HG03066 (cell line): ENCODE measurements around the gene RIMBP2.

Experiments used
- ATAC-seq: cut with Tn5 transposase; IDR thresholded peaks from one replicate; pipeline ENCODE4 v1.9.1; 2021; ENCODE audit warnings: low read depth; ENCODE audit not compliant: unreplicated experiment

Gene RIMBP2

DNA sequence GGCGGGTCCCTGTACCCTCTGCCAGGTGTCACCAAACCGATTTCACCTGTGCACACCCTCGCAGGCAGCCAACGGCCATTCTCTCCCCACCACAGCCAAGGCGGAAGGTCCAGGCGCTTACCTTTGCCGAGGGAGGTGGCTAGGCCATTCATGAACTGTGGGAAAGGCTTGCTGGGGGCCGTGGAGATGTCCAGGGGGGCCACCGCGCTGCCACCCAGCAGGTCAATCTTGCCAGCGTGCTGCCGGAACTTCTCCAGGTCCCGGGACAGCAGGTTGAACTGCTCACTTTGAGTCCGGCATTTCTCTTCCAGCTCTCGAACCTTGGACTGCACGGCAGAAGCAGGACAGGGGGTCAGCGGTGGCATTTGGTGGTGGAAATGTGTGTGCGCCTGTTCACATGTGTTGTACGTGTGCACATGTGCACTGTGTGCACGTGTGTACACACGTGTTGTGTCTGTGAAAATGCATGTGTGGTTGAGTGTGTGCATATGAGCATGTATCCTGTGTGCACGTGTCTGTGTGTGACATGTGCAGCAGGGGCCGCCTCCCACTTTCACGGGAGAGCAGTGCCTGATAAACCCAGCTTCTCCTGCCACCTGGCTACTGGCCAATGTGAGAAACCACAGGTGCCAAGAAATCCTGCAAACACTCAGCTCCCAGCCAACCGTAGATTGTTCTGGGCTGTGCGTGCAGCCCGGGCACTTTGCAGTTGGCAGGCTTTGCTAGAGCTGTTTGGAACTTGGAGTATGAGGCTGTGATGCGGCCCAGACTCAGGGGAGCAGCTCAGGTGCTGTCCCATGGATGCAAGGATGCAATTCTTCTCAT, 259.5 kb downstream of the RIMBP2 start:
- ATAC-seq: no peak

DNA sequence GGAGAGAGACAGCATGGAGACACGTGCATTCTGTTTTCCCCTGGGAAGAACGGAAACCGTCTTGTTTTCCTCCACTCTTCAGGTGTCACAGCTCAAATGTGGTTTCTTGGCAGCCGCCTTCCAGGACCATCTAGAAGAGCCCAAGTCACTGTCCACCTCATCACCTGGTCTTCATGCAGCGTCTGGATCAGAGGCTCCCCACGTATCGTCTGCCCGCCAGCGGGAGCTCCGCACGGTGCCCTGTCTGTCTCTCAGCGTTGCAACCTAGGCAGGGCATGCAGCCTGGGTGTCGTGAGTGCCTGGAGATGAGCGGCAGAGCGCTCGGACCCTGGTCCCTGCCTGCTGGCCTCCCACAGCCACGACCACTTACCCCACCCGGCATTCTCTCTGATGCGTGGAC, 260.9 kb downstream of the RIMBP2 start:
- no peak for ATAC-seq

GRCh38 chr12:130454296-130454695, 261.8 kb downstream of the RIMBP2 start:
- ATAC-seq: no peak

DNA sequence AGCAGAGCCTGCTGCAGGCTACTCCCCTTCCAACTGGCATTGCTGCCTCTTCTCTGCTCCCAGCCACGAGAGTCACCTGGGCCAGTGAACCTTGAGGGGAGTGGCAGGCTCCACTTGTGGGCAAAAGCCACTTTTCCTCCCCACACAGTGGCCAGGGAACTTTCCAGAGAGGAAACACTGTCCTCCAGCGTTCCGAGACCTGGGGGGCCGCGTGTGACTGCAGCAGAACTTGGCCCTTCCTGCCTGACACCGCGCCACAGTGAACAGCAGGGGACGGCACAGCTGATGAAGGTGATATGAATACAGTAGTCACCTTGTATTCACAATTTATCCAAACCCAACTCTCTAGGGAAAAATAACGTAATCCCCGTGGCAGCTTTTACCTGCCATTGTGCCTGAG, 263.6 kb downstream of the RIMBP2 start:
- no peak for ATAC-seq

DNA sequence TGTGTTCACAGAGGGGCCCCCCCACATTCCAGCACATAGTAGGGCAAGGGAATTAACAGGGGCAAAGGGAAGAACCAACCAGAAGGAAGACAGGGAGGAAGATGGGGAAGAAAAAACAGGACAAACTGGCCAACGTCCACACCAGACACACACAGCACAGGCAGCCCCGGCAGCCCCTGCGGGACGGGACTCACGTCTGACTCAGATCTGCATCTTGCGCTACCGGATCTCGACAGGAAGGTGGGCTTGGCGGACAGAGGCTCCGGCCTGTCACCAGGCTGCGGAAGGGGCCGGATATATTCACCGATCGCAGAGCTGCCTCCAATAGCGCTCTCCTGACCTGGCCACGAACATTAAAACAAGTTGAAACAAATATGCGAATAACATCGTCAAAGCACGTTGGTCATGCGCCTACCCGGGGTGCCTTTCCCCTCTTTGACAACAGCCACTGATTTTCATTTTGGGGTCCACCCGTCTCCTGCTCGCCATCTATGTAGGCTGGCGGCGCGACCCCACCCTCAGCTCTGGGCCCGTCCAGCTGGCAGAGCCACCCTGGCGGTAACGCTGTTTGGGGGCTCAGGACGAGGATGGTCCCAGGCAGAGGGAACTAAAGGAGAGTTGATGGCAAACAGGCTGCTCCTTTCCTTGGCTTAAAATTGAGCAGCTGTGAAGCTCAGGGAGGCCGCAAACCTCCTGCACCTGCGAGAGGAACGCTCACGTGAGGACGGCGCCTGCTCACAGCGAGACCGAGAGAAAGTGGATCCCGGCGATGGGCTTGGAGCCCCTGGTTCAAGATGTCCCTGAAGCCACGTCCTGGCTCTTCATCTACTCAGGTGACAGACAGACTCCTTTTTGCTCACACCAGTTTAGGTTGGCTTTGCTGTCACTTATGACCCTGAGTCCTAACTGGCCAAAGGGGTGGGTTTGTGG, 264.8 kb downstream of the RIMBP2 start:
- no peak for ATAC-seq

DNA sequence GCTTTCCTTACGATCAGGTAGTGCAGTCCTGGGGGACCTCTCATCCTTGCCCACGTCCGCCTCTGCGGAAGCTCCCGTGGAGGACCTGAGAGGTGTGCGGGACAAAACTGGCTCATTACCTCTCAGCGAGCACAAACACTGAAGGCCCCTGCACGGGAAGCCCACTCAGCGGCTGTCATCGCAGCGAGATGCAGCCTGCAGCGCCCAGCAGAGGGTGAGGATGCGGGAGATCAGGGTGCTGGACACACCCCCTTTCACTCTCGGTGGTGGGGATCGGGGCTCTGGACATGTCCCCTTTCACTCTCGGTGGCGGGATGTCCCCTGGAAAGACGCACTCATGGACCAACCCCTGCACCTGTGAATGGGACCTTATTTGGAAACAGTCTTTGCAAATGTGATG, 266.8 kb downstream of the RIMBP2 start:
- ATAC-seq: no peak

DNA sequence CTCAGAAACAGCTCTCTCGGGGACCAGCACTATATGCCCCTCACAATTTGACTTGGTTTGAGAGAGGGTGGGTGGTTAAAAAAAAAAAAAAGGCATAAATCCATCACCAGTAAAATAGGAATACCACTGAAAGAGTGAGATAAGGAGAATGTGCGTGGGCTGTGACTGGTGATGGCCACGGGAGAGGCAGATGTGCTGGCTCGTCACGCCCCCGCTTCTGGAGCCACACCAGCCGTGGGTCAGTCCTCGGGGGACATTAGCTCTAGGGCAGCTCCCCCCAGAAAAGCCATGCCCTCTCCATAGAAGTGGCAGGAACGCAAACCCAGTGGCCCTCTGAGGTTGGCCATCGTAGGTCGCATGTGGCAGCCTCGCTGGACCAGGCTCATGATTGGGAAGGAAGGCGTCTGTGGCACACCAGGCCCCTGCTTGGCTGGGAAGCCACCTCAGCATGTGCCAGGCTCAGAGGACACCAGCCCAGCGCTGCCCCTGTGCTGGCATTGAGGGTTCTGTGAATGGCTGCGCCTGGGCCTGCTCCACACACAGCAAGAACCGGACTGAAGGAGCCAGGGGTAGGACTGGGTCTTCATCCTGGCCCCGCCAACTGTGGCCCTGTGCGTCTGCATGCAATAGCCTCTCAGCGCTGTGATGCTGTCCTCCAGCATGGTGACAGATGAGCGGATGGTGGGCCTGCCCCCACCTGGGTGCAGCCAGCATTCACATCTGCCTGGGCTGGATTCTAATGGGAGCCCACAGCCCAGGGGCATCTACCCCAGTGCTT, 267.9 kb downstream of the RIMBP2 start:
- ATAC-seq: no peak

- ATAC-seq: no peak
Measured at GRCh38 chr12:130447655-130447965, 268.5 kb downstream of the RIMBP2 start.

DNA sequence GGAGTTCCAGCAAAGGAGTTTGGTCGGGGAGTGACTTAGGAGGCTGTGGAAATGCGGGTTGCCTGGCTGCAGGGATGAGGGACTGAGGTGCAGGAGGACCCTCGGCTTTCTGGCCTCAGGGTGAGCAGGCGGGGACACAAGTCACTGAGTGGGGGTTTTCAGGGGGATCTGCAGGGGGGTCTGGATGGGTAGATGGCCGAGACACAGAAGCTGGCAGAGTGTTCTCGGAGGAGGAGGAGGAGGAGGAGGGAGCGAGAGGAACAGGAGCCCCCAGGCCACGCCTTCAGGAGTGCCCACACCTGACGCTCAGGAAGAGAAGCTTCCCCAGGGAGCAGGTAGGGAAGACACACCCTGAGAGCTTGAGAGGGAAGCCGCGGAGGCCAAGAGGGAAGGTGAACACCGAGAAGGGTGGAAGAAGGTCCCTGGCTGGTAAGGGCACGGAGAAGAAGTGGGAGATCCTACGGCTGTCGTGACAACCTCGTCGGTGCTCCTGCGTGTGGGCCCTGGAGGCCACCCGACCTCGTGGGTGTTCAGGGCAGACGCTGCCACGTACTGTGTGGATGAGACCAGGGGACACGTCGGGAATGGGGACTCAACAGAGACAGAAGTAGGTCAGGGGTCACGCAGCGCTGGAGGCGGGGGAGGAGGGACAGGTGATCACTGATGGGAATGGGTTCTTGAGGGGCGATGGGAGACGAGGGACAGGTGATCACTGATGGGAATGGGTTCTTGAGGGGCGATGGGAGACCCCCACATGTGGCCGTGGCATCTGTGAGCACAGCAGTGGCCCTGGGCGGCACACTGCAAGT, 269.0 kb downstream of the RIMBP2 start:
- ATAC-seq: no peak

- ATAC-seq: no peak
Measured at GRCh38 chr12:130444986-130445385, 271.1 kb downstream of the RIMBP2 start.

DNA sequence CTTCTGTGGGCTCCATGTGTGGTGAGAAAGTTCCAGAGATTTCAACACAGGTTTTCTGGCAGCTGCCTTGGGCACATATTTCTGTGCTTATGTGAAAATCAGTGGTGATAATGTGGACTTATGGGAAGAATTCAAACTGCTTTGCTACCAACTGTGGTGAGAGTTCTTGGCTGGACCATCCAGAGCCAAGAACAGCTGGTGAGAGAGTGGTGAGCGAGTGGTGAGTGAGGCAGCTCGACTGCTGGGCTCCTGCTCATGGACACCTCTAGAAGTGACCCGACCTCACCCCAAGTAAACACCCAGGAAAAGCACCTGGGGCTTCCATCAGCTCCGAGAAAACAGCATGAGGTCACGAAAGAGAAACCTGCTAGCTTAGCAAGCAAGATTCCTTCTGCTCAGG, 272.0 kb downstream of the RIMBP2 start:
- ATAC-seq: no peak

DNA sequence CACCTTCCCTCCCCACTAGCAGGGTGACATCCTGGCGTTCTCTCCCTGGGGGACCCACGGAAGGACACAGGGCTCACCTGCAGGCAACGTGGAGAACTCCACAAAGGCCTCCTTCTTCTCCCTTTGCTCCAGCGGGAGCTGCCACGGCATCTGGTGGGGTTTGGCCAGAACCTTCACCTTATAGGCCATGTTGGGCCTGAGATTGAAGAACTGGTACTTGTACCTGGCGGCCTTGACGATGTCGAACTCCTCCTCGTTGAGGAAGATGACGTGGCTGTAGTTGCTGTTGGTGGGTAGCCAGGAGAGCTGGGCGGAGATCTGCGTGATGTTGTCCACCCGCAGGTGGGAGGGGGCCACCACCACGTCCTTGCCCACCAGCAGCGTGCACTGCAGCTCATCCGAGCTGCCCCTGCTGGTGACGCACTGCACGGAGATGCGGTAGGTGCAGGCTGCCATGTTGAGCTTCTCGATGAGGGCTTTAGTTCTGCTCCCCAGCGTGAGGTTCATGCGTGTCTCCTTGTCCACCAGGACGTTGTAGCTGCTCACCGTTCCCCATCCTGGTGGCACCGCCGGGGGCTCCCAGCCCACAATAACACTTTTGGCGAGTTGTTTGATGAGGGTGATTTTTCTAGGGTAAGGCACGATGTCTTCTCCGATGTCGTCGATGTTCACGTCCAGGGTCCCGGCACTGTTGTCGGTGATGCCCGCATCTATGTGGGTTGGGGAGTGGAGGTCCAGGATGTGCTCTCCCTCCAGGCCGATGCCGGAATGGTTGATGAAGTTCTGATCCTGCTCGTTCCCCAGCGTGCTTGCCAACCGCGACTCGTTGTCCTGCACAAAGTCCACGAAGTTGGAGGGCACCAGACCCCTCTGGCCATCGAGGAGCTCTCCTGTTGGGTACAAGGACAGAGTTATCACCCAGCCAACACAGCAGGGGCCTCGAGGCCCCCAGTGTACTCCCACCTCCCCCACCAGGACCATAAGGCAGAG, 274.0 kb downstream of the RIMBP2 start:
- no peak for ATAC-seq

- no peak for ATAC-seq
Measured at GRCh38 chr12:130440411-130441080, 275.6 kb downstream of the RIMBP2 start.

DNA sequence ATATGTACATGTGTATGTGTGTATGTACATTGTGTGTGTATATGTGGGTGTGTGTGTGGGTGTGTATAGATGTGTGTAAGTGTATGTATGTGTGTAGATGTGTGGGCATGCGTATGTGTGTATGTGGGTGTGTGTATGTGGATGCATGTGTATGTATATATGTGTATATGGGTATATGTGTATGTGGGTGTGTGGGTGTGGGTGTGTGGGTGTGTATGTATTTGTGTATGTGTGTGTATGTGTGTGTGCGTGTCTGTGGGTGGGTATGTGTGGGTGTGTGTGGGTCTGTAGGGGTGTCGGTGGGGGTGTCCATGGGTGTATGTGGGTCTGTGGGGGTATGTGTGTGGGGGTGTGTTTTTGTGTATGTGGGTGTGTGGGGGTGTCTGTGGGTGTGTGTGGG, 276.8 kb downstream of the RIMBP2 start:
- ATAC-seq: no peak

- ATAC-seq: no peak
Measured at GRCh38 chr12:130438711-130439110, 277.4 kb downstream of the RIMBP2 start.

GRCh38 chr12:130438243-130438620, 277.9 kb downstream of the RIMBP2 start:
- no peak for ATAC-seq

- no peak for ATAC-seq
Measured at GRCh38 chr12:130437555-130438242, 278.4 kb downstream of the RIMBP2 start.
